A673 (cell line): ENCODE measurements around the gene LNX1. TPM values are rescaled to one million over a fixed set of nuclear protein-coding genes. Genes with fewer than 3 reads are reported as not detected.
A peak's percentile ranks its signal among the peaks of the same experiment; 100 is the strongest.

Experiments
- BruUV-seq: library from RNA; stranded (reverse); fragments of 400-500 nt; replicated peaks from 2 replicates; lab custom pipeline; 2021; lab: Mats Ljungman, UMichigan
- CTCF ChIA-PET: fragments of 300-600 bp; sonication (Branson Sonifier 250); formaldehyde crosslinking; loops from one replicate; lab custom pipeline; 2022; ENCODE audit warnings: antibody characterized with exemption; lab: Charles Lee
- POLR2A ChIA-PET: fragments of 300-600 bp; sonication (Branson Sonifier 250); formaldehyde crosslinking; loops from one replicate; lab custom pipeline; 2022; ENCODE audit warnings: antibody characterized with exemption; ENCODE audit not compliant: low non-redundant PET; lab: Charles Lee
- DNase-seq: peaks from one replicate; pipeline ENCODE4 v3.0.0-alpha.2; 2015; ENCODE audit warnings: low spot score
- H3K27ac ChIP-seq: fragments of 200-600 bp; sonication (generic); 2 replicates; pipeline ENCODE4 v1.5.1; 2016; ENCODE audit warnings: mixed run types, low read depth, mild to moderate bottlenecking, mixed read lengths, antibody characterized with exemption, low read length; ENCODE audit not compliant: poor library complexity, severe bottlenecking
- H3K27me3 ChIP-seq: fragments of 200-600 bp; sonication (generic); replicated peaks from 2 replicates; pipeline ENCODE4 v1.6.1; 2017; ENCODE audit warnings: mixed run types, low read depth, mild to moderate bottlenecking, mixed read lengths, antibody characterized with exemption, low read length; ENCODE audit not compliant: insufficient read depth, poor library complexity
- H3K36me3 ChIP-seq: fragments of 200-600 bp; sonication (generic); 2 replicates; pipeline ENCODE4 v1.6.1; 2016; ENCODE audit warnings: mixed run types, mild to moderate bottlenecking, mixed read lengths, antibody characterized with exemption, low read length; ENCODE audit not compliant: insufficient read depth, poor library complexity, severe bottlenecking
- H3K4me1 ChIP-seq: fragments of 200-600 bp; sonication (generic); 2 replicates; pipeline ENCODE4 v1.6.1; 2017; ENCODE audit warnings: mixed run types, mild to moderate bottlenecking, mixed read lengths, antibody characterized with exemption, low read length; ENCODE audit not compliant: insufficient read depth, poor library complexity, severe bottlenecking
- H3K4me3 ChIP-seq: fragments of 200-600 bp; sonication (generic); 2 replicates; pipeline ENCODE4 v1.5.1; 2016; ENCODE audit warnings: low read depth, mixed run types, mild to moderate bottlenecking, mixed read lengths, low read length; ENCODE audit not compliant: poor library complexity, severe bottlenecking
- H3K9me3 ChIP-seq: fragments of 200-600 bp; sonication (generic); 2 replicates; pipeline ENCODE4 v1.6.1; 2016; ENCODE audit warnings: mixed run types, low read depth, mild to moderate bottlenecking, mixed read lengths, antibody characterized with exemption, low read length; ENCODE audit not compliant: poor library complexity, severe bottlenecking
- CTCF ChIP-seq: fragments of 300-800, 200-600 bp; sonication (generic); conservative IDR thresholded peaks from 2 replicates; pipeline ENCODE4 v1.5.1; 2017; ENCODE audit warnings: low read depth, mild to moderate bottlenecking, antibody characterized with exemption, low read length, moderate library complexity, mixed read lengths
- EZH2 ChIP-seq: fragments of 200-600 bp; sonication (generic); IDR thresholded peaks from 2 replicates; pipeline ENCODE4 v1.6.1; 2017; ENCODE audit warnings: borderline replicate concordance, low read depth, mild to moderate bottlenecking, mixed read lengths, antibody characterized with exemption, low read length; ENCODE audit not compliant: poor library complexity, severe bottlenecking
- intact Hi-C: fragments of 100-400 bp; cut with micrococcal nuclease; formaldehyde crosslinking; loops from one replicate; pipeline ENCODE4 v1.10.0; 2022; ENCODE audit not compliant: unreplicated experiment
- total RNA-seq: library from RNA; stranded (reverse); gene quantifications from 2 replicates; pipeline ENCODE4 v1.2.3, GENCODE V29; 2021

LNX1 gene
- total RNA-seq, 1 experiment from 2014 or later, result not detected

GRCh38 chr4:53551958-53552357 lies 39.3 kb downstream of the LNX1 start:
- Histone ChIP-seq H3K9me3 (no peaks in the 10 kb centered on the region), H3K4me3 (no peak overlapping the region), H3K4me1 (no peaks in the 10 kb centered on the region), H3K27me3 (no peaks in the 10 kb centered on the region), H3K36me3 (no peaks in the 10 kb centered on the region), H3K27ac (no peak overlapping the region)
- TF ChIP-seq CTCF (no peak), EZH2 (no peak)
- DNase-seq, result peak; percentile 1
- intact Hi-C loops, result no loop called here
- BruUV-seq, result no TSS peak
- ChIA-PET POLR2A (no interaction called here), CTCF (no interaction called here)

GRCh38 chr4:53551281-53551864 lies 39.9 kb downstream of the LNX1 start:
- Histone ChIP-seq H3K27ac (no peak overlapping the region), H3K4me3 (no peak overlapping the region), H3K9me3 (no peaks in the 10 kb centered on the region), H3K27me3 (no peaks in the 10 kb centered on the region), H3K4me1 (no peaks in the 10 kb centered on the region), H3K36me3 (no peaks in the 10 kb centered on the region)
- ChIA-PET POLR2A (no interaction called here), CTCF (no interaction called here)
- TF ChIP-seq CTCF (no peak), EZH2 (no peak)
- no TSS peak for BruUV-seq
- no peak for DNase-seq
- intact Hi-C loops, result no loop called here

GRCh38 chr4:53548662-53549061 lies 42.6 kb downstream of the LNX1 start:
- CTCF ChIA-PET, result no interaction called here
- H3K27me3 ChIP-seq, result no peaks in the 10 kb centered on the region
- intact Hi-C loops, result no loop called here
- no peak overlapping the region for H3K4me3 ChIP-seq
- POLR2A ChIA-PET, result no interaction called here
- no peaks in the 10 kb centered on the region for H3K9me3 ChIP-seq
- TF ChIP-seq EZH2 (no peak), CTCF (no peak)
- H3K36me3 ChIP-seq, result no peaks in the 10 kb centered on the region
- BruUV-seq, result no TSS peak
- DNase-seq, result no peak
- no peaks in the 10 kb centered on the region for H3K4me1 ChIP-seq
- H3K27ac ChIP-seq, result no peak overlapping the region
